OCI-LY1 (cell line): ENCODE data around the gene DCX.
"Not testable (repeated sequence)": the region's sequence is repeated elsewhere in the genome, so short reads cannot be mapped to it uniquely, and the experiment has no call there.

Experiments used
- H2AFZ ChIP-seq: fragments of 200-600 bp; sonication (generic), shearing (Covaris generic); 2 replicates; pipeline ENCODE4 v1.6.0; 2014; ENCODE audit warnings: antibody characterized with exemption, mild to moderate bottlenecking, low read length
- H3F3A ChIP-seq: fragments of 200-600 bp; sonication (generic), shearing (Covaris generic); 2 replicates; pipeline ENCODE4 v1.6.0; 2014; ENCODE audit warnings: mild to moderate bottlenecking, antibody characterized with exemption, low read length, moderate library complexity; ENCODE audit not compliant: insufficient read depth
- H3K27ac ChIP-seq: fragments of 200-600 bp; sonication (generic); 2 replicates; pipeline ENCODE4 v1.5.1; 2014; ENCODE audit warnings: low read length, mixed run types, mild to moderate bottlenecking, low read depth; ENCODE audit not compliant: poor library complexity, severe bottlenecking
- H3K27me3 ChIP-seq: fragments of 200-600 bp; sonication (generic); 2 replicates; pipeline ENCODE4 v1.6.0; 2014; ENCODE audit warnings: antibody characterized with exemption, mild to moderate bottlenecking, low read length, moderate library complexity; ENCODE audit not compliant: insufficient read depth
- H3K36me3 ChIP-seq: fragments of 200-600 bp; sonication (generic); 2 replicates; pipeline ENCODE4 v1.6.1; 2014; ENCODE audit warnings: mild to moderate bottlenecking, antibody characterized with exemption, low read length, moderate library complexity, mixed read lengths; ENCODE audit not compliant: insufficient read depth
- H3K4me1 ChIP-seq: fragments of 200-600 bp; sonication (generic); 2 replicates; pipeline ENCODE4 v1.5.1; 2014; ENCODE audit warnings: mild to moderate bottlenecking, low read length, moderate library complexity; ENCODE audit not compliant: insufficient read depth, severe bottlenecking
- H3K4me2 ChIP-seq: fragments of 200-600 bp; sonication (generic), shearing (Covaris generic); 2 replicates; pipeline ENCODE4 v1.6.1; 2014; ENCODE audit warnings: low read length
- H3K4me3 ChIP-seq: fragments of 200-600 bp; sonication (generic); 2 replicates; pipeline ENCODE4 v1.5.1; 2014; ENCODE audit warnings: low read length, low read depth, mild to moderate bottlenecking, mixed read lengths; ENCODE audit not compliant: poor library complexity, severe bottlenecking
- H3K79me2 ChIP-seq: fragments of 200-600 bp; shearing (Covaris generic); 2 replicates; pipeline ENCODE4 v1.6.1; 2016; ENCODE audit warnings: mixed run types, low read length, mixed read lengths; ENCODE audit not compliant: insufficient read depth
- H3K9ac ChIP-seq: fragments of 200-600 bp; sonication (generic), shearing (Covaris generic); 2 replicates; pipeline ENCODE4 v1.6.1; 2014; ENCODE audit warnings: mild to moderate bottlenecking, low read length, mixed read lengths
- H3K9me2 ChIP-seq: fragments of 200-600 bp; sonication (generic), shearing (Covaris generic); 2 replicates; pipeline ENCODE4 v1.6.1; 2014; ENCODE audit warnings: low read depth, mild to moderate bottlenecking, low read length, mixed read lengths
- H3K9me3 ChIP-seq: fragments of 200-600 bp; shearing (Covaris generic); 2 replicates; pipeline ENCODE4 v1.6.1; 2014; ENCODE audit warnings: low read length, mixed read lengths
- H4K20me1 ChIP-seq: fragments of 200-600 bp; sonication (generic), shearing (Covaris generic); 2 replicates; pipeline ENCODE4 v1.6.0; 2016; ENCODE audit warnings: mild to moderate bottlenecking, low read length; ENCODE audit not compliant: insufficient read depth
- CTCF ChIP-seq: fragments of 200-600 bp; sonication (generic), shearing (Covaris generic); IDR thresholded peaks from 2 replicates; pipeline ENCODE4 v1.5.1; 2017; ENCODE audit warnings: mild to moderate bottlenecking, antibody characterized with exemption, low read length, moderate library complexity, mixed read lengths
- EZH2 ChIP-seq: fragments of 200-600 bp; sonication (generic), shearing (Covaris generic); IDR thresholded peaks from 2 replicates; pipeline ENCODE4 v1.8.0; 2017; ENCODE audit warnings: borderline replicate concordance, mixed run types, mild to moderate bottlenecking, antibody characterized with exemption, low read length, moderate library complexity, mixed read lengths

DCX gene

GRCh38 chrX:111349101-111349500 lies 62.9 kb downstream of the DCX start:
- no peaks in the 10 kb centered on the region for H3F3A ChIP-seq
- no peak overlapping the region for H3K9ac ChIP-seq
- no peaks in the 10 kb centered on the region for H3K4me1 ChIP-seq
- H4K20me1 ChIP-seq = no peaks in the 10 kb centered on the region
- no peaks in the 10 kb centered on the region for H3K36me3 ChIP-seq
- H2AFZ ChIP-seq = no peak overlapping the region
- no peaks in the 10 kb centered on the region for H3K79me2 ChIP-seq
- no peaks in the 10 kb centered on the region for H3K27me3 ChIP-seq
- H3K27ac ChIP-seq = no peak overlapping the region
- H3K4me3 ChIP-seq = no peak overlapping the region
- TF ChIP-seq CTCF = no peak
- TF ChIP-seq EZH2 = no peak
- no peak overlapping the region for H3K4me2 ChIP-seq
- no peaks in the 10 kb centered on the region for H3K9me2 ChIP-seq
- no peaks in the 10 kb centered on the region for H3K9me3 ChIP-seq

- H2AFZ ChIP-seq = no peak overlapping the region
- no peaks in the 10 kb centered on the region for H3K9me3 ChIP-seq
- TF ChIP-seq EZH2 (no peak), CTCF (no peak)
- no peak overlapping the region for H3K4me2 ChIP-seq
- no peaks in the 10 kb centered on the region for H3K9me2 ChIP-seq
- no peak overlapping the region for H3K9ac ChIP-seq
- no peaks in the 10 kb centered on the region for H3F3A ChIP-seq
- no peaks in the 10 kb centered on the region for H3K36me3 ChIP-seq
- H3K4me1 ChIP-seq = no peaks in the 10 kb centered on the region
- no peaks in the 10 kb centered on the region for H3K79me2 ChIP-seq
- H4K20me1 ChIP-seq = no peaks in the 10 kb centered on the region
- no peak overlapping the region for H3K27ac ChIP-seq
- no peaks in the 10 kb centered on the region for H3K27me3 ChIP-seq
- no peak overlapping the region for H3K4me3 ChIP-seq
Measured at GRCh38 chrX:111348429-111348828, 63.6 kb downstream of the DCX start.

GRCh38 chrX:111346150-111346549 lies 65.8 kb downstream of the DCX start:
- not testable (repeated sequence) for H3F3A ChIP-seq, H3K36me3 ChIP-seq, H4K20me1 ChIP-seq, H3K9me3 ChIP-seq, H3K27me3 ChIP-seq, H3K9me2 ChIP-seq, H3K9ac ChIP-seq, H3K4me3 ChIP-seq, H3K4me2 ChIP-seq, H3K4me1 ChIP-seq, H3K79me2 ChIP-seq, H3K27ac ChIP-seq, H2AFZ ChIP-seq

- Histone ChIP-seq H3K9me2 (no peaks in the 10 kb centered on the region), H3K4me3 (no peak overlapping the region), H2AFZ (no peak overlapping the region), H3K9me3 (no peaks in the 10 kb centered on the region), H3K9ac (no peak overlapping the region), H3K4me1 (no peaks in the 10 kb centered on the region), H3K27ac (no peak overlapping the region), H3K79me2 (no peaks in the 10 kb centered on the region), H3K27me3 (no peaks in the 10 kb centered on the region), H3K36me3 (no peaks in the 10 kb centered on the region), H4K20me1 (no peaks in the 10 kb centered on the region), H3F3A (no peaks in the 10 kb centered on the region), H3K4me2 (no peak overlapping the region)
- no peak for TF ChIP-seq EZH2
- no peak for TF ChIP-seq CTCF
Measured at GRCh38 chrX:111340054-111340453, 71.9 kb downstream of the DCX start.
